HepG2 (cell line): Measurements from ENCODE around the gene KANSL3. TPM values are rescaled to one million over a fixed set of nuclear protein-coding genes. Genes with fewer than 3 reads are reported as not detected.

Experiments used
- ATAC-seq: fragments of 200-7000 bp; cut with Tn5 transposase; 3 replicates; pipeline ENCODE4 v1.9.1; 2020; ENCODE audit warnings: mild to moderate bottlenecking, moderate library complexity
- BruUV-seq: library from RNA; stranded (reverse); fragments of 400-500 nt; replicated peaks from 2 replicates; lab custom pipeline; 2021; lab: Mats Ljungman, UMichigan
- CTCF ChIA-PET: fragments of 300-600 bp; formaldehyde crosslinking; extraction: SDS; loops from one replicate; lab custom pipeline; 2021; ENCODE audit warnings: low total read pairs, inconsistent platforms, low intra/inter-chr PET ratio; lab: Yijun Ruan, JAX
- POLR2A ChIA-PET: fragments of 350-600 bp; sonication (Branson Sonifier 250); formaldehyde crosslinking; loops from one replicate; lab custom pipeline; 2020; ENCODE audit warnings: antibody characterized with exemption, inconsistent platforms; lab: Yijun Ruan, JAX
- DNase-seq: peaks from one replicate; pipeline ENCODE4 v3.0.0-alpha.2; 2015; ENCODE audit warnings: low spot score
- FAIRE-seq: peaks from 3 replicates; lab custom pipeline; 2011; peaks lifted over from hg19 to GRCh38; lab: Jason Lieb, UNC
- H2AFZ ChIP-seq: one replicate; pipeline ENCODE4 v1.6.1; 2011; ENCODE audit warnings: low read length, inconsistent platforms
- H3K27ac ChIP-seq: fragments of 300-600 bp; 3 replicates; pipeline ENCODE4 v1.8.0; 2011; ENCODE audit warnings: mixed run types, mild to moderate bottlenecking, mixed read lengths, low read length, inconsistent platforms; ENCODE audit not compliant: insufficient read depth; ENCODE audit errors: extremely low read length
- H3K27me3 ChIP-seq, 2 experiments: fragments of 200-600 bp in 1 of 2; 2 replicates in 1 of 2; 3 replicates in 1 of 2; pipeline versions ENCODE4 v1.6.0 to v1.8.0; 2011; ENCODE audit warnings: low read length in 2 of 2, mild to moderate bottlenecking in 2 of 2, moderate library complexity in 2 of 2, inconsistent platforms in 1 of 2; ENCODE audit not compliant: insufficient read depth in 2 of 2, control insufficient read depth in 1 of 2
- H3K36me3 ChIP-seq, 2 experiments: fragments of 200-600 bp in 1 of 2; replicated peaks in 1 of 2; 2 replicates in 1 of 2; 3 replicates in 1 of 2; pipeline versions ENCODE4 v1.5.1 to v1.8.0; 2011; ENCODE audit warnings: low read length in 2 of 2, inconsistent platforms in 1 of 2; ENCODE audit not compliant: insufficient read depth in 2 of 2, control insufficient read depth in 1 of 2
- H3K4me1 ChIP-seq: 2 replicates; pipeline ENCODE4 v1.5.1; 2012; ENCODE audit warnings: low read length, inconsistent platforms; ENCODE audit not compliant: insufficient read depth
- H3K4me2 ChIP-seq: 2 replicates; pipeline ENCODE4 v1.6.0; 2011; ENCODE audit warnings: low read depth, low read length, inconsistent platforms
- H3K4me3 ChIP-seq, 3 experiments: fragments of 200-600 bp in 1 of 3; sonication (generic), shearing (Covaris generic) in 1 of 3; replicated peaks in 1 of 3; 2 replicates each; pipeline ENCODE4 v1.5.1; 2011 to 2016; ENCODE audit warnings: low read length in 3 of 3, inconsistent platforms in 2 of 3, low read depth in 2 of 3, mild to moderate bottlenecking in 2 of 3, control low read depth in 1 of 3, mixed read lengths in 1 of 3; ENCODE audit not compliant: insufficient read depth in 1 of 3
- H3K79me2 ChIP-seq: one replicate; pipeline ENCODE4 v1.6.1; 2011; ENCODE audit warnings: low read length, inconsistent platforms; ENCODE audit not compliant: insufficient read depth
- H3K9ac ChIP-seq: 2 replicates; pipeline ENCODE4 v1.6.0; 2011; ENCODE audit warnings: mild to moderate bottlenecking, low read depth, low read length, inconsistent platforms; ENCODE audit not compliant: insufficient read depth
- H3K9me3 ChIP-seq: 2 replicates; pipeline ENCODE4 v1.5.1; 2012; ENCODE audit warnings: mild to moderate bottlenecking, low read length
- H4K20me1 ChIP-seq: 2 replicates; pipeline ENCODE4 v1.6.0; 2011; ENCODE audit warnings: inconsistent platforms, mild to moderate bottlenecking, low read length, moderate library complexity; ENCODE audit not compliant: insufficient read depth
- AKAP8 ChIP-seq: sonication (generic); formaldehyde crosslinking; IDR thresholded peaks from 2 replicates; pipeline ENCODE4 v1.5.1; 2020; ENCODE audit warnings: mild to moderate bottlenecking, missing genetic modification reagents
- ARNT2 ChIP-seq: sonication (generic); formaldehyde crosslinking; IDR thresholded peaks from 2 replicates; pipeline ENCODE4 v1.8.0; 2022; ENCODE audit warnings: mild to moderate bottlenecking, low read depth, missing genetic modification reagents, moderate library complexity
- CCDC6 ChIP-seq: sonication (generic); formaldehyde crosslinking; IDR thresholded peaks from 2 replicates; pipeline ENCODE4 v1.8.1; 2022; ENCODE audit warnings: mild to moderate bottlenecking, missing genetic modification reagents, moderate library complexity
- EED ChIP-seq: sonication (generic); formaldehyde crosslinking; IDR thresholded peaks from 2 replicates; pipeline ENCODE4 v1.5.0; 2020; ENCODE audit warnings: mild to moderate bottlenecking, missing genetic modification reagents
- FOXC1 ChIP-seq: sonication (generic); formaldehyde crosslinking; IDR thresholded peaks from 2 replicates; pipeline ENCODE4 v1.8.0; 2022; ENCODE audit warnings: mild to moderate bottlenecking, missing genetic modification reagents, borderline replicate concordance
- HMG20B ChIP-seq: conservative IDR thresholded peaks from 2 replicates; pipeline ENCODE4 v1.6.1; 2016; ENCODE audit warnings: missing genetic modification reagents, missing compliant biosample characterization
- KLF12 ChIP-seq: sonication (generic); formaldehyde crosslinking; IDR thresholded peaks from 2 replicates; pipeline ENCODE4 v1.4.0; 2020; ENCODE audit warnings: missing genetic modification reagents, borderline replicate concordance
- KLF9 ChIP-seq: IDR thresholded peaks from 2 replicates; pipeline ENCODE4 v1.6.1; 2016; ENCODE audit warnings: low read depth
- NR1H2 ChIP-seq: sonication (generic); formaldehyde crosslinking; IDR thresholded peaks from 2 replicates; pipeline ENCODE4 v1.8.1; 2022; ENCODE audit warnings: low read depth, missing genetic modification reagents, borderline replicate concordance
- PLRG1 ChIP-seq: fragments of 450-650 bp; conservative IDR thresholded peaks from 2 replicates; pipeline ENCODE4 v1.6.1; 2016
- STAG1 ChIP-seq: sonication (generic); formaldehyde crosslinking; IDR thresholded peaks from 2 replicates; pipeline ENCODE4 v1.4.0; 2020; ENCODE audit warnings: missing genetic modification reagents
- ZNF101 ChIP-seq: sonication (generic); formaldehyde crosslinking; IDR thresholded peaks from 2 replicates; pipeline ENCODE4 v1.4.0; 2020; ENCODE audit warnings: mild to moderate bottlenecking, low read depth, missing genetic modification reagents, borderline replicate concordance
- ZNF263 ChIP-seq: sonication (generic); formaldehyde crosslinking; IDR thresholded peaks from 2 replicates; pipeline ENCODE4 v1.4.0; 2020; ENCODE audit warnings: missing genetic modification reagents
- ZNF350 ChIP-seq: sonication (generic); formaldehyde crosslinking; IDR thresholded peaks from 2 replicates; pipeline ENCODE4 v1.4.0; 2020; ENCODE audit warnings: mild to moderate bottlenecking, low read depth, missing genetic modification reagents, borderline replicate concordance
- WGBS: methylation state at CpG from one replicate; pipeline ENCODE4 v1.1.6; 2017; ENCODE audit warnings: low lambda C conversion rate; 5-methylcytosine and 5-hydroxymethylcytosine counted together
- in situ Hi-C: cut with HindIII; loops from 2 replicates; pipeline ENCODE4 v1.10.0; 2017; ENCODE audit warnings: low pct_unique_long_range_greater_than_20kb; ENCODE audit not compliant: extremely low pct_ligation_motif_present
- intact Hi-C: fragments of 100-400 bp; cut with micrococcal nuclease; formaldehyde crosslinking; loops from one replicate; pipeline ENCODE4 v1.10.0; 2022; ENCODE audit not compliant: unreplicated experiment
- polyA plus RNA-seq, 8 experiments: library from polyadenylated mRNA; depleted of rRNA in 3 of 8; stranded (reverse) in 7 of 8; unstranded in 1 of 8; fragments of >200 nt; fragmentation: Illumina TruSeq in 4 of 8; extraction: Trizol in 4 of 8; gene quantifications; 2 replicates each; pipeline versions ENCODE4 v1.2.1 to v1.2.3, GENCODE V29; 2011 to 2016; ENCODE audit warnings: low read depth in 4 of 8, missing spikeins in 1 of 8, mixed read lengths in 1 of 8; ENCODE audit not compliant: insufficient read depth in 1 of 8
- total RNA-seq, 5 experiments: library from RNA; depleted of rRNA; stranded (reverse); fragments of >200 nt; fragmentation: Illumina TruSeq; extraction: Trizol; gene quantifications; 2 replicates each; pipeline ENCODE4 v1.2.3, GENCODE V29; 2016; ENCODE audit warnings: low read depth in 1 of 5
- TF ChIP-seq, protein P1 (sequence below): sonication (generic); formaldehyde crosslinking; conservative IDR thresholded peaks from 2 replicates; pipeline ENCODE4 v1.4.0; 2020; ENCODE audit warnings: missing genetic modification reagents
- TF ChIP-seq, protein P2 (sequence below): sonication (generic); formaldehyde crosslinking; IDR thresholded peaks from 2 replicates; pipeline ENCODE4 v1.8.0; 2022; ENCODE audit warnings: mild to moderate bottlenecking, missing genetic modification reagents; ENCODE audit not compliant: insufficient replicate concordance

KANSL3 gene
- total and polyA plus RNA-seq, 2 of the 13 experiments (the other 11 are each of a cell fraction or from before 2014, with no cell fraction given): 20.8 to 37.3 TPM

DNA sequence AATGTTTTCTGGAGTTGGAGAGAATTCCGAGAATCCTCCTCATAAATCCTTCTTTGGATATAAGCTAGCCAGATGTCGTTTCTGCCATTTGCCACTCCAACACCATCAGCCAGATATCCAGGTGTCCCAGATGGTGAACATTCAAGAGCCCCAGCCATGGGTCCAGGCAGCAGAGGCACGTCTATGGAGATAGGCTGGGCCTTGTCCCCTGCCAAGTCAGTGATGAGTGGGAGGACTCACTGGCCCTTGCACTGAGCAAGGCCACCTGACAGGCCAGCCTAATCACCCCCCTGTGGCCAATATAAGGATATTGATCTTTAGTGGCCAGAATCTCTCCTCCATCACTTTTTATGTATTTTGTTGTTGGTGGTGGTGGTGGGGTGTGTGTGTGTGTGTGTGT lies 73.5 kb downstream of the KANSL3 start:
- H3K27ac ChIP-seq: no peak overlapping the region
- no peaks in the 10 kb centered on the region for H3K36me3 ChIP-seq
- H3K9ac ChIP-seq: no peak overlapping the region
- CTCF ChIA-PET: no interaction called here
- H3K9me3 ChIP-seq: no peaks in the 10 kb centered on the region
- no peak for DNase-seq
- H3K4me2 ChIP-seq: no peak overlapping the region
- in situ Hi-C loops (no loop called here), intact Hi-C loops (no loop called here)
- no peaks in the 10 kb centered on the region for H4K20me1 ChIP-seq
- BruUV-seq: no TSS peak
- H3K4me3 ChIP-seq: no peak overlapping the region
- peaks cover 8% of the 10 kb centered on the region for H3K4me1 ChIP-seq
- no peak for TF ChIP-seq CCDC6 (CRISPR knock-in tag)
- peak; percentile 61 for TF ChIP-seq ZNF263 (CRISPR knock-in tag)
- peak; percentile 43 for ATAC-seq
- 36% methylated on average over 2 of the region's 3 CpGs for WGBS
- no peak overlapping the region for H2AFZ ChIP-seq
- H3K79me2 ChIP-seq: no peaks in the 10 kb centered on the region
- FAIRE-seq: no peak
- POLR2A ChIA-PET: no interaction called here
- no peaks in the 10 kb centered on the region for H3K27me3 ChIP-seq

DNA sequence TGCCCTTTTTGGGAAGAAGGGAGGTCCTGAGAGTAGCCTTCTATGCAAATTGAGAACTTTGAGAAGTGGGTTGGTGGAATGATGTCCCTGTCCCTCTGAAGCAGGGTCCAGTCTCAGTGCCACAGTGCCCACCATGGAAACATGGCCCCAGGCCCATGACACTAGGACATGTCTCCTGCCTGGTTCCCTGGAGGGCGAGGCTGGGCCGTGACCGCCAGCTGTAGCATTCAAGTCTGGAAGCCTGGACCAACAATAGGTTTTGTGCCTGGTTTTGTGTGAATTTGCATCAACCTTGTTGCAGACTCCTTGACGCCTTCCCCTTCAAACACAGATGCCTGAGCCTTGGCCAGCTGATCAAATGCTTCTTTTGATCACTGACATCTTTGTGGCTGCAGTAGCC lies 74.1 kb downstream of the KANSL3 start:
- Histone ChIP-seq H3K36me3 (no peaks in the 10 kb centered on the region), H3K79me2 (no peaks in the 10 kb centered on the region), H4K20me1 (no peaks in the 10 kb centered on the region), H3K4me1 (peaks cover 8% of the 10 kb centered on the region), H3K27me3 (no peaks in the 10 kb centered on the region), H3K9me3 (no peaks in the 10 kb centered on the region), H3K4me2 (no peak overlapping the region), H3K9ac (no peak overlapping the region), H2AFZ (no peak overlapping the region), H3K27ac (no peak overlapping the region), H3K4me3 (no peak overlapping the region)
- 63% methylated on average over 4 of the region's 4 CpGs for WGBS
- in situ Hi-C loops: no loop called here
- CTCF ChIA-PET: no interaction called here
- no peak for DNase-seq
- BruUV-seq: no TSS peak
- FAIRE-seq: no peak
- no peak for ATAC-seq
- intact Hi-C loops: no loop called here
- POLR2A ChIA-PET: no interaction called here
- TF ChIP-seq HMG20B (CRISPR knock-in tag) (no peak), AKAP8 (CRISPR knock-in tag) (no peak), ZNF101 (CRISPR knock-in tag) (no peak), KLF9 (no peak), NR1H2 (CRISPR knock-in tag) (no peak), FOXC1 (CRISPR knock-in tag) (no peak), KLF12 (CRISPR knock-in tag) (no peak), ZNF350 (CRISPR knock-in tag) (no peak), PLRG1 (no peak), ARNT2 (no peak), STAG1 (no peak), EED (no peak)
- TF ChIP-seq, protein P1, sequence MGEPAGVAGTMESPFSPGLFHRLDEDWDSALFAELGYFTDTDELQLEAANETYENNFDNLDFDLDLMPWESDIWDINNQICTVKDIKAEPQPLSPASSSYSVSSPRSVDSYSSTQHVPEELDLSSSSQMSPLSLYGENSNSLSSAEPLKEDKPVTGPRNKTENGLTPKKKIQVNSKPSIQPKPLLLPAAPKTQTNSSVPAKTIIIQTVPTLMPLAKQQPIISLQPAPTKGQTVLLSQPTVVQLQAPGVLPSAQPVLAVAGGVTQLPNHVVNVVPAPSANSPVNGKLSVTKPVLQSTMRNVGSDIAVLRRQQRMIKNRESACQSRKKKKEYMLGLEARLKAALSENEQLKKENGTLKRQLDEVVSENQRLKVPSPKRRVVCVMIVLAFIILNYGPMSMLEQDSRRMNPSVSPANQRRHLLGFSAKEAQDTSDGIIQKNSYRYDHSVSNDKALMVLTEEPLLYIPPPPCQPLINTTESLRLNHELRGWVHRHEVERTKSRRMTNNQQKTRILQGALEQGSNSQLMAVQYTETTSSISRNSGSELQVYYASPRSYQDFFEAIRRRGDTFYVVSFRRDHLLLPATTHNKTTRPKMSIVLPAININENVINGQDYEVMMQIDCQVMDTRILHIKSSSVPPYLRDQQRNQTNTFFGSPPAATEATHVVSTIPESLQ (CRISPR knock-in tag): no peak
- TF ChIP-seq, protein P2, sequence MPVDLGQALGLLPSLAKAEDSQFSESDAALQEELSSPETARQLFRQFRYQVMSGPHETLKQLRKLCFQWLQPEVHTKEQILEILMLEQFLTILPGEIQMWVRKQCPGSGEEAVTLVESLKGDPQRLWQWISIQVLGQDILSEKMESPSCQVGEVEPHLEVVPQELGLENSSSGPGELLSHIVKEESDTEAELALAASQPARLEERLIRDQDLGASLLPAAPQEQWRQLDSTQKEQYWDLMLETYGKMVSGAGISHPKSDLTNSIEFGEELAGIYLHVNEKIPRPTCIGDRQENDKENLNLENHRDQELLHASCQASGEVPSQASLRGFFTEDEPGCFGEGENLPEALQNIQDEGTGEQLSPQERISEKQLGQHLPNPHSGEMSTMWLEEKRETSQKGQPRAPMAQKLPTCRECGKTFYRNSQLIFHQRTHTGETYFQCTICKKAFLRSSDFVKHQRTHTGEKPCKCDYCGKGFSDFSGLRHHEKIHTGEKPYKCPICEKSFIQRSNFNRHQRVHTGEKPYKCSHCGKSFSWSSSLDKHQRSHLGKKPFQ (CRISPR knock-in tag): no peak
